ENCODE results near the gene HIVEP1.

HIVEP1 gene

GRCh38 chr6:12148317-12148801 is 136.2 kb downstream of the HIVEP1 start:
- H2AFZ ChIP-seq (ENCODE audit: low read depth, low read length): no peak overlapping the region
- no peaks in the 10 kb centered on the region for H3K9me3 ChIP-seq (ENCODE audit: insufficient read depth, low read length)
- TF ChIP-seq EZH2phosphoT487 (IDR thresholded peaks at IDR 0.05; ENCODE audit: low read depth) (no peak), CTCF (IDR thresholded peaks at IDR 0.05; ENCODE audit: low read depth, low read length) (no peak)
- 0 out of 2 replicates have a peak overlapping the region, but pooled peaks have one; percentile 7 for H3K4me2 ChIP-seq (ENCODE audit: low read length)
- peaks cover 23% of the 10 kb centered on the region for H3K4me1 ChIP-seq (ENCODE audit: low read length)
- no peak overlapping the region for H3K27ac ChIP-seq (ENCODE audit: low read length)
- no peaks in the 10 kb centered on the region for H3K36me3 ChIP-seq (replicated peaks; ENCODE audit: low read depth, low read length)
- no peak overlapping the region for H3K4me3 ChIP-seq (ENCODE audit: low read length)
- 0 out of 2 replicates have a peak, but pooled peaks cover 5% of the 10 kb centered on the region for H4K20me1 ChIP-seq (ENCODE audit: insufficient read depth, low read length)
- no peaks in the 10 kb centered on the region for H3K27me3 ChIP-seq (ENCODE audit: low read depth, low read length)
- H3K79me2 ChIP-seq (ENCODE audit: low read length): no peaks in the 10 kb centered on the region
- no peak overlapping the region for H3K9ac ChIP-seq (ENCODE audit: low read length)

GRCh38 chr6:12148841-12149240 is 136.7 kb downstream of the HIVEP1 start:
- H3K9me3 ChIP-seq (ENCODE audit: insufficient read depth, low read length): no peaks in the 10 kb centered on the region
- H3K36me3 ChIP-seq (replicated peaks; ENCODE audit: low read depth, low read length): no peaks in the 10 kb centered on the region
- no peaks in the 10 kb centered on the region for H3K27me3 ChIP-seq (ENCODE audit: low read depth, low read length)
- TF ChIP-seq CTCF (IDR thresholded peaks at IDR 0.05; ENCODE audit: low read depth, low read length): no peak
- TF ChIP-seq EZH2phosphoT487 (IDR thresholded peaks at IDR 0.05; ENCODE audit: low read depth): no peak
- no peak overlapping the region for H3K9ac ChIP-seq (ENCODE audit: low read length)
- 0 out of 2 replicates have a peak overlapping the region, but pooled peaks have one; percentile 7 for H3K4me2 ChIP-seq (ENCODE audit: low read length)
- peaks cover 23% of the 10 kb centered on the region for H3K4me1 ChIP-seq (ENCODE audit: low read length)
- no peak overlapping the region for H2AFZ ChIP-seq (ENCODE audit: low read depth, low read length)
- no peak overlapping the region for H3K27ac ChIP-seq (ENCODE audit: low read length)
- H4K20me1 ChIP-seq (ENCODE audit: insufficient read depth, low read length): 0 out of 2 replicates have a peak, but pooled peaks cover 5% of the 10 kb centered on the region
- no peaks in the 10 kb centered on the region for H3K79me2 ChIP-seq (ENCODE audit: low read length)
- no peak overlapping the region for H3K4me3 ChIP-seq (ENCODE audit: low read length)

- Histone ChIP-seq H3K36me3 (replicated peaks; ENCODE audit: low read depth, low read length) (no peaks in the 10 kb centered on the region), H3K4me1 (ENCODE audit: low read length) (peaks cover 23% of the 10 kb centered on the region), H3K27me3 (ENCODE audit: low read depth, low read length) (no peaks in the 10 kb centered on the region), H2AFZ (ENCODE audit: low read depth, low read length) (no peak overlapping the region), H4K20me1 (ENCODE audit: insufficient read depth, low read length) (0 out of 2 replicates have a peak, but pooled peaks cover 5% of the 10 kb centered on the region), H3K27ac (ENCODE audit: low read length) (no peak overlapping the region), H3K9me3 (ENCODE audit: insufficient read depth, low read length) (no peaks in the 10 kb centered on the region), H3K4me3 (ENCODE audit: low read length) (no peak overlapping the region), H3K4me2 (ENCODE audit: low read length) (no peak overlapping the region), H3K79me2 (ENCODE audit: low read length) (no peaks in the 10 kb centered on the region), H3K9ac (ENCODE audit: low read length) (no peak overlapping the region)
- TF ChIP-seq CTCF (IDR thresholded peaks at IDR 0.05; ENCODE audit: low read depth, low read length) (no peak), EZH2phosphoT487 (IDR thresholded peaks at IDR 0.05; ENCODE audit: low read depth) (no peak)
These were observed 137.9 kb downstream of the HIVEP1 start for GRCh38 chr6:12149944-12150510.

GRCh38 chr6:12150812-12151432 is 138.8 kb downstream of the HIVEP1 start:
- H3K36me3 ChIP-seq (replicated peaks; ENCODE audit: low read depth, low read length): no peaks in the 10 kb centered on the region
- no peak for TF ChIP-seq EZH2phosphoT487 (IDR thresholded peaks at IDR 0.05; ENCODE audit: low read depth)
- TF ChIP-seq CTCF (IDR thresholded peaks at IDR 0.05; ENCODE audit: low read depth, low read length): peak; percentile 71

More at GRCh38 chr6:12150812-12151432, 138.8 kb downstream of the HIVEP1 start:
- H3K4me3 ChIP-seq (ENCODE audit: low read length): no peak overlapping the region
- H3K27me3 ChIP-seq (ENCODE audit: low read depth, low read length): no peaks in the 10 kb centered on the region
- H4K20me1 ChIP-seq (ENCODE audit: insufficient read depth, low read length): 0 out of 2 replicates have a peak, but pooled peaks cover 5% of the 10 kb centered on the region
- H3K27ac ChIP-seq (ENCODE audit: low read length): no peak overlapping the region
- no peak overlapping the region; the same call in 1 of the 2 replicates for H3K4me2 ChIP-seq (ENCODE audit: low read length)
- no peak overlapping the region for H3K9ac ChIP-seq (ENCODE audit: low read length)
- H3K79me2 ChIP-seq (ENCODE audit: low read length): no peaks in the 10 kb centered on the region
- H3K9me3 ChIP-seq (ENCODE audit: insufficient read depth, low read length): no peaks in the 10 kb centered on the region
- H3K4me1 ChIP-seq (ENCODE audit: low read length): peaks cover 23% of the 10 kb centered on the region
- H2AFZ ChIP-seq (ENCODE audit: low read depth, low read length): no peak overlapping the region
